Nephron progenitor cell (in vitro differentiated cells): ENCODE data around the gene APOBEC3A.
A peak's percentile ranks its signal among the peaks of the same experiment; 100 is the strongest.

Experiments
- DNase-seq: peaks from one replicate; pipeline ENCODE4 v3.0.0; 2021
- H3K27ac Mint-ChIP-seq: 2 replicates; pipeline ENCODE4 v1.8.0; 2021; ENCODE audit warnings: mild to moderate bottlenecking, moderate library complexity, mixed read lengths
- H3K27me3 Mint-ChIP-seq: 2 replicates; pipeline ENCODE4 v1.8.0; 2021; ENCODE audit warnings: mild to moderate bottlenecking, low read depth, mixed read lengths; ENCODE audit not compliant: poor library complexity
- H3K36me3 Mint-ChIP-seq: 2 replicates; pipeline ENCODE4 v1.8.0; 2021; ENCODE audit warnings: low read depth, mixed read lengths
- H3K4me1 Mint-ChIP-seq: 2 replicates; pipeline ENCODE4 v1.8.0; 2021; ENCODE audit warnings: mixed read lengths
- H3K4me3 Mint-ChIP-seq: 2 replicates; pipeline ENCODE4 v1.8.0; 2021; ENCODE audit warnings: mild to moderate bottlenecking, moderate library complexity, mixed read lengths
- H3K9me3 Mint-ChIP-seq: 2 replicates; pipeline ENCODE4 v1.8.0; 2021; ENCODE audit warnings: mild to moderate bottlenecking, moderate library complexity, mixed read lengths
- CTCF ChIP-seq: fragments of 200-600 bp; sonication (generic); IDR thresholded peaks from 2 replicates; pipeline ENCODE4 v1.5.0; 2021; ENCODE audit warnings: antibody characterized with exemption

Gene APOBEC3A

GRCh38 chr22:38938925-38939324, 18.5 kb upstream of the APOBEC3A start:
- TF ChIP-seq CTCF = no peak
- H3K36me3 Mint-ChIP-seq = no peaks in the 10 kb centered on the region
- no peak overlapping the region for H3K27ac Mint-ChIP-seq
- no peak overlapping the region for H3K4me3 Mint-ChIP-seq
- no peak for DNase-seq
- H3K4me1 Mint-ChIP-seq = peaks cover 58% of the 10 kb centered on the region
- peaks cover 2% of the 10 kb centered on the region for H3K9me3 Mint-ChIP-seq
- peaks cover 29% of the 10 kb centered on the region for H3K27me3 Mint-ChIP-seq

DNA sequence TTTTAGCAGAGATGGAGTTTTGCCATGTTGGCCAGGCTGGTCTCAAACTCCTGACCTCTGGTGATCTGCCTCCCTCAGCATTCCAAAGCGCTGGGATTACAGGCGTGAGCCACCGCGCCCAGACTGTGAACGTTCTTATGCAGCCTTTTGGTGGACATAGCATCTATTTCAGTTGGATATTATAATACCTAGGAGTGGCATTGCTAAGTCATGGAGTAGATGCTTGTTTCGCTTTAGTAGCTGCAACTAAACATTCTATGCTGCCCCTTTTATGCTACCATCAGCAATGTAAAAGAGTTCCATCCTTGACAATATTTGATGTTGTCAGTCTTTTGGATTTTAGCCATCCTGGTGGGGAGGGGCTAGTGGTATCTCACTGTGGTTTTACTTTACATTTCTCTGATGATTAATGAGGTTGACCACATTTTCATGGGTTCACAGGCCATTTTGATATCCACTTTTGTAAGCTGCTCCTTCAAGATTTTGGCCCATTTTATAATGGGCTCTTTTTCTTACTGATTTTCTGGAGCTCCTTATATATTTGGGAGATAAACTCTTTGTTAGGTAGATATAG, 16.5 kb upstream of the APOBEC3A start:
- Mint-ChIP-seq H3K27me3 (peaks cover 32% of the 10 kb centered on the region), H3K4me1 (peaks cover 57% of the 10 kb centered on the region), H3K36me3 (no peaks in the 10 kb centered on the region), H3K4me3 (no peak overlapping the region), H3K9me3 (no peaks in the 10 kb centered on the region), H3K27ac (no peak overlapping the region)
- no peak for TF ChIP-seq CTCF
- no peak for DNase-seq

DNA sequence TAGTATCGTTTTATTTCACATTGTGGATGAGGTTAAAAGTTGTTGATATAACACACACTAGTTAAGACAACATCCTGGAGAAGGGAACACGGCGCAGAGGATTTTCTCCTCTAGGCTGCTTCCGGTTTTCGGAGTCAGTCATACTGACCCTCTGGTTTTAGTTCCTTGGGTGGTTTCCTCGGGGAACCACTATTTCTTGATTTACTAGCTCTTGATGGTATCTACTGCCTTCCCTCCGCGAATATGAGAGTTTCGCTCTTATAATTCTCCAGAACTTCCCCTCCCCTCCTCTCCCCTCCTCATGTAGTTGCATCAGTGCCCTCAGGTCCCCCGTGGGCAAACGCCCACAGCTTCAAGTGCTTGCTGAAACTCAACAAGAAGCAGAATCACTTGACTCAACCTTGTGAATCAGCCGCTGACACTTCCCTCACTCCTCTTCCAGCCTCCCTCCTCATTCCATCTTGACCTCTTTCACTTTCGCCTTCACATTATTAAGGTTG, 15.9 kb upstream of the APOBEC3A start:
- peaks cover 32% of the 10 kb centered on the region for H3K27me3 Mint-ChIP-seq
- no peak overlapping the region for H3K4me3 Mint-ChIP-seq
- no peaks in the 10 kb centered on the region for H3K36me3 Mint-ChIP-seq
- peaks cover 60% of the 10 kb centered on the region for H3K4me1 Mint-ChIP-seq
- no peak for DNase-seq
- no peak for TF ChIP-seq CTCF
- no peak overlapping the region for H3K27ac Mint-ChIP-seq
- H3K9me3 Mint-ChIP-seq = no peaks in the 10 kb centered on the region

DNA sequence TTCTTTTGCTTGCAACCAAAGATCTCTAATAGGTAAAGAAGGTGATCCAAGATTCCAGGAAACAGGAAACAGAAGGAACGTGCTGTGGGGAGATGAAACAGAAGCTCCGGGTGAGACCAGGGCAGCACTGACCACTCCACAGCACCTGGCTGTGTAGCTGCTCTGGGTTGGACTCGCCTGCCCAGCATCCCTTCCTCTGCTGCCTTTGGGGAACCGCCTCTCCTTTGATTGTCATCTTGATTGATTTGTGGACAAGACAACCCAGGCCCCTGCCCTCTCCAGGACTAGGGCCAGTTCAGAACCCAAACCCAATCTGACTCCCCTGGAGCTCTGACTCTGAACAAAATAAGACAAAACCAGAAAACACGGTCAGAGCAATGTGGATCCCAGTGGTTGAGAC, 14.7 kb upstream of the APOBEC3A start:
- no peak overlapping the region for H3K4me3 Mint-ChIP-seq
- H3K27me3 Mint-ChIP-seq = peaks cover 36% of the 10 kb centered on the region

DNA sequence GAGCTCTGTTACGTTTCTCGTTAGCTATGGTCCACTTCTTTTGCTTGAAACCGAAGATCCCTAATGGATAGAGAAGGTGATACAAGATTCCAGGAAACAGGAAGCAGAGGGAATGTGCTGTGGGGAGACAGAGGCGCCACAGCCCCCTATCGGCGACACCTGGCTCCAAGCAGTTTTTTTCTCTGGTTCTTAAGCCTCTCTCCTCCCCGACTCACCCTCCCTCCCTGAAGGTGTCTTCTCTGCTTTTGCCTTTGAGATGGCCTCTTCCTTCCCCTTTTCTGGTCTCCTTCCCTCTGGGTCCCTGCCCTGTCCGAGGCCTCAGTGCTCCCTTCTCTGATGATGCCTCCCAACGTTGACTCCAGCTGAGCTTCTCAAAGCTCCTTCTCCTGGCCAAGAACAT, 14.2 kb upstream of the APOBEC3A start:
- Mint-ChIP-seq H3K36me3 (no peaks in the 10 kb centered on the region), H3K4me1 (peaks cover 65% of the 10 kb centered on the region), H3K4me3 (no peak overlapping the region), H3K9me3 (no peaks in the 10 kb centered on the region), H3K27me3 (peaks cover 32% of the 10 kb centered on the region), H3K27ac (peak overlapping the region; percentile 20)
- TF ChIP-seq CTCF = no peak
- DNase-seq = no peak

More for the DNA sequence above, 14.7 kb upstream of the APOBEC3A start:
- peaks cover 65% of the 10 kb centered on the region for H3K4me1 Mint-ChIP-seq
- H3K9me3 Mint-ChIP-seq = no peaks in the 10 kb centered on the region
- DNase-seq = no peak
- no peak overlapping the region for H3K27ac Mint-ChIP-seq
- no peak for TF ChIP-seq CTCF
- no peaks in the 10 kb centered on the region for H3K36me3 Mint-ChIP-seq

DNA sequence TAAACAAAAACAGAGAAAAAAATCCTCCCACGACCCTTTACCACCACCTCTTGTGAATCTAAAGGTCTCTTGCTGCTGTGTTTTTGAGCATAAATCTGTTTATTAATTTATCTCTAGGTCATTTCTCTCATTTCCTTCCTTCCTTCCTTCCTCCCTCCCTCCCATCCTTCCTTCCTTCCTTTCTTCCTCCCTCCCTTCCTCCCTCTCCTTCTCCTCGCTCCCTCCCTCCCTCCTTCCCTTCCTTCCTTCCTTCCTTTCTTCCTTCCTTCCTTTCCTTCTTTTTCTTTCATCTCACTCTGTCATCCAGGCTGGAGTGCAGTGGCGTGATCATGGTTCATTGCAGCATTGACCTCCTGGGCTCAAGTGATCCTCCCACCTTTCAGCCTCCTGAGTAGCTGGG, 13.5 kb upstream of the APOBEC3A start:
- Mint-ChIP-seq H3K4me3 (no peak overlapping the region), H3K4me1 (peaks cover 61% of the 10 kb centered on the region), H3K27ac (no peak overlapping the region), H3K27me3 (peaks cover 28% of the 10 kb centered on the region), H3K9me3 (no peaks in the 10 kb centered on the region), H3K36me3 (no peaks in the 10 kb centered on the region)
- no peak for TF ChIP-seq CTCF
- no peak for DNase-seq
